ENCODE results near the gene NAA15. TPM values are rescaled to one million over a fixed set of nuclear protein-coding genes. Genes with fewer than 3 reads are reported as not detected.

NAA15 gene
- total and polyA plus RNA-seq, 11 donors, result 8.7 to 50.8 (median 31.3) TPM

DNA sequence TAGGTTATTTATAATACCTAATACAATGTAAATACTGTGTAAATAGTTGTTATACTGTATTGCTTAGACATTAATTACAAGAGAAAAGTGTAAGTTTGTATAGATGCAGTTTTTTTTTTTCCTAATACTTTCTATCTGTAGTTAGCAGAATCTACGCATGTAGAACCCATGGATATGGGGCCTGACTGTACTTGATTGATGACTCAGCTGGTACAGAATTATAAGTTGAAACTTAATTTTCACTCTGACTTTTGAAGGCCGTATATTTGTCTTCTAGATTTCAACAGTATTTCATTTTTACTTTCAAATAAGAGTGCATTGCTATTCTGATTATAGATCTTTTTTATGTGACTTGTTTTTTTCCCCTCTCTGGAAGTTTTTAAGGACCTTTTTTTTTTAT is 31.7 kb downstream of the NAA15 start:
- peaks cover 0 to 37% (median 4%) of the 10 kb centered on the region in 9 donors for H3K36me3 ChIP-seq
- H3K27me3 ChIP-seq, result no peaks in the 10 kb centered on the region
- TF ChIP-seq POLR2A (IDR thresholded peaks at IDR 0.05) (no peak), CTCF (IDR thresholded peaks at IDR 0.05) (no peak)
- intact Hi-C loops (cut with DNase I), result no loop called here
- DNase-seq (no peak), ATAC-seq (no peak)
- no peak overlapping the region for H3K4me3 ChIP-seq
- peaks cover 0 to 10% (median 0%) of the 10 kb centered on the region in 12 donors for H3K4me1 ChIP-seq
- H3K27ac ChIP-seq, result no peak overlapping the region
- no peaks in the 10 kb centered on the region for H3K9me3 ChIP-seq
- WGBS, 4 donors, result 95 to 98% (median 95%) methylated on average over 2 of the region's 2 CpGs

GRCh38 chr4:139337612-139338011 is 36.3 kb downstream of the NAA15 start:
- Histone ChIP-seq H3K4me1 (peaks cover 0 to 5% (median 0%) of the 10 kb centered on the region in 12 donors), H3K27ac (no peak overlapping the region), H3K4me3 (no peak overlapping the region), H3K27me3 (no peaks in the 10 kb centered on the region), H3K36me3 (peaks cover 0 to 55% (median 30%) of the 10 kb centered on the region in 9 donors), H3K9me3 (no peaks in the 10 kb centered on the region)
- DNase-seq, result no peak
- ATAC-seq, result no peak
- TF ChIP-seq CTCF (IDR thresholded peaks at IDR 0.05) (no peak), POLR2A (IDR thresholded peaks at IDR 0.05) (no peak)
- intact Hi-C loops (cut with DNase I), result no loop called here

DNA sequence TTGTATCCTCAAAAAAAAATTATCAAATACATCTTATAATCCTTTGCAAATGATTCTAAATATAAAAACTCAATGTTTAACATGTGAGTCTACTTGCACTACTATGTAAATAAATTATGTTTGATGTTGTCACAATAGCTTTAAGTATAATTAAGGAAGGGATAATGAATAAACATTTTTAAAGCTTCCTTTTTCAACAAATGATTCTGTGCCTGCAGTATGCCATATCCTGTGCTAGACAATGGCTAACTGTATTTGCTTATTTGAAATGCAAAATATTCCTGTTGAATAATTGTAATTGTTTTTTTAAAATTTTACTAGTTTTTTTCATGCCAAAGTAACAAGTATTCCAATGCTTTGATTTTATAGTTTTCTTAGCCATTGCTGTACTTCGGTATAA is 60.0 kb downstream of the NAA15 start:
- peaks cover 0 to 97% (median 81%) of the 10 kb centered on the region in 9 donors for H3K36me3 ChIP-seq
- intact Hi-C loops (cut with DNase I), result no loop called here

DNA sequence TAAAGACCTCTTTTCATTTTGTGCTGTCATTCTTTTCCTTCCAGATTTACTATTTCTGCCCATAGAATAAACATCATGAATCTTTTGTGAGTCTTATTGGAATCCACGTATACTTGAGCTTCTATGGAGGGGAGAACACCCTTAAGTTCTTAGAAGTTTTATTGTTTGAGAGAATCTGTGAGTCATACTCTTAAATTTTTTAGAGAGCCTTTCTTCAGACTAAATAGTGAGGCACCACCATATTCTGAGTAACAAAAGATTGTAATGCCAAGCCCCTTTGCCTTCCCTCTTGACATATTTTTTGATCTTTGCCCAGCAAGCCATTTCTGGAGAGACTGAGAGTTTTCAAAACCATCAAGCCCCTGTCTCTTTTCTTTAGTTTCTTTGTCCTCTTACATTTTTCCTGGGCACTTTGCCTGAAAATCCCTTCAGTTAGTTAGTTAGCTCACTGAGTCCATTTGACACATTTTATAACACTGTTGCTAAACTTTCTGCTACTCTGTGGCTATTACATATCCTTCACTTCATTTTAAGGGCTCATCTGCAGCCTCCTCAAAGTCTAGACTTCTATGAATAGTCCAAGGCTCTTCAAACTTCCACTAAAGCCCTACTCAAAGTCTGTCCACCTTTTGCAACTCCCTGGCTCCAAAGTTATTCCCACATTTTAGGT is 66.3 kb downstream of the NAA15 start:
- ATAC-seq (no peak), DNase-seq (no peak)
- Histone ChIP-seq H3K27me3 (no peaks in the 10 kb centered on the region), H3K4me3 (no peak overlapping the region), H3K27ac (no peak overlapping the region), H3K9me3 (no peaks in the 10 kb centered on the region), H3K36me3 (peaks cover 0 to 78% (median 47%) of the 10 kb centered on the region in 9 donors), H3K4me1 (peaks cover 0 to 7% (median 0%) of the 10 kb centered on the region in 12 donors)
- WGBS, 4 donors, result 80 to 94% (median 86%) methylated on average over 1 of the region's 1 CpG
- intact Hi-C loops (cut with DNase I), result no loop called here
- no peak for TF ChIP-seq POLR2A (IDR thresholded peaks at IDR 0.05)
- TF ChIP-seq CTCF (IDR thresholded peaks at IDR 0.05), result no peak

More for the DNA sequence above, 60.0 kb downstream of the NAA15 start:
- no peak for TF ChIP-seq CTCF (IDR thresholded peaks at IDR 0.05)
- no peak for TF ChIP-seq POLR2A (IDR thresholded peaks at IDR 0.05)
- DNase-seq, result no peak
- Histone ChIP-seq H3K27ac (no peak overlapping the region), H3K27me3 (no peaks in the 10 kb centered on the region), H3K4me3 (no peak overlapping the region), H3K9me3 (no peaks in the 10 kb centered on the region), H3K4me1 (no peaks in the 10 kb centered on the region)
- no peak for ATAC-seq
- 93 to 100% (median 96%) methylated on average over 1 of the region's 1 CpG for WGBS, 4 donors
